PC-9 (cell line): Measurements from ENCODE around the gene PRKAG2.

ENCODE experiments used
- CTCF ChIP-seq: fragments of 200-600 bp; sonication (generic); conservative IDR thresholded peaks from 2 replicates; pipeline ENCODE4 v1.6.1; 2017; ENCODE audit warnings: mixed run types, antibody characterized with exemption, mild to moderate bottlenecking, moderate library complexity
- EZH2 ChIP-seq: fragments of 200-600 bp; sonication (generic); IDR thresholded peaks from 2 replicates; pipeline ENCODE4 v1.8.0; 2017; ENCODE audit warnings: antibody characterized with exemption, low read depth

- no peak for TF ChIP-seq CTCF
- no peak for TF ChIP-seq EZH2
Measured at GRCh38 chr7:151830121-151830830, 46.6 kb downstream of the PRKAG2 start.
